Lower leg skin (tissue), 3 donors: Measurements from ENCODE around the gene LIX1.

ENCODE experiments used
- POLR2A ChIP-seq, 2 donors: fragments of 450-650 bp; IDR thresholded peaks; one replicate each; pipeline ENCODE4 v1.6.1; 2016 to 2017; ENCODE audit warnings: antibody characterized with exemption in 2 of 2, mild to moderate bottlenecking in 1 of 2, moderate library complexity in 1 of 2
- TF ChIP-seq, protein P1 (sequence below), 3 donors: fragments of 450-650 bp; IDR thresholded peaks; one replicate each; pipeline ENCODE4 v1.5.1; 2016; ENCODE audit warnings: antibody characterized with exemption in 3 of 3, mild to moderate bottlenecking in 3 of 3, moderate library complexity in 2 of 3

GRCh38 chr5:97162045-97162444 is 19.6 kb upstream of the LIX1 start:
- TF ChIP-seq, protein P1, sequence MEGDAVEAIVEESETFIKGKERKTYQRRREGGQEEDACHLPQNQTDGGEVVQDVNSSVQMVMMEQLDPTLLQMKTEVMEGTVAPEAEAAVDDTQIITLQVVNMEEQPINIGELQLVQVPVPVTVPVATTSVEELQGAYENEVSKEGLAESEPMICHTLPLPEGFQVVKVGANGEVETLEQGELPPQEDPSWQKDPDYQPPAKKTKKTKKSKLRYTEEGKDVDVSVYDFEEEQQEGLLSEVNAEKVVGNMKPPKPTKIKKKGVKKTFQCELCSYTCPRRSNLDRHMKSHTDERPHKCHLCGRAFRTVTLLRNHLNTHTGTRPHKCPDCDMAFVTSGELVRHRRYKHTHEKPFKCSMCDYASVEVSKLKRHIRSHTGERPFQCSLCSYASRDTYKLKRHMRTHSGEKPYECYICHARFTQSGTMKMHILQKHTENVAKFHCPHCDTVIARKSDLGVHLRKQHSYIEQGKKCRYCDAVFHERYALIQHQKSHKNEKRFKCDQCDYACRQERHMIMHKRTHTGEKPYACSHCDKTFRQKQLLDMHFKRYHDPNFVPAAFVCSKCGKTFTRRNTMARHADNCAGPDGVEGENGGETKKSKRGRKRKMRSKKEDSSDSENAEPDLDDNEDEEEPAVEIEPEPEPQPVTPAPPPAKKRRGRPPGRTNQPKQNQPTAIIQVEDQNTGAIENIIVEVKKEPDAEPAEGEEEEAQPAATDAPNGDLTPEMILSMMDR (IDR thresholded peaks at IDR 0.05): no peak
- TF ChIP-seq POLR2A (IDR thresholded peaks at IDR 0.05): no peak
